ENCODE results near the gene SPACA4.

SPACA4 gene

DNA sequence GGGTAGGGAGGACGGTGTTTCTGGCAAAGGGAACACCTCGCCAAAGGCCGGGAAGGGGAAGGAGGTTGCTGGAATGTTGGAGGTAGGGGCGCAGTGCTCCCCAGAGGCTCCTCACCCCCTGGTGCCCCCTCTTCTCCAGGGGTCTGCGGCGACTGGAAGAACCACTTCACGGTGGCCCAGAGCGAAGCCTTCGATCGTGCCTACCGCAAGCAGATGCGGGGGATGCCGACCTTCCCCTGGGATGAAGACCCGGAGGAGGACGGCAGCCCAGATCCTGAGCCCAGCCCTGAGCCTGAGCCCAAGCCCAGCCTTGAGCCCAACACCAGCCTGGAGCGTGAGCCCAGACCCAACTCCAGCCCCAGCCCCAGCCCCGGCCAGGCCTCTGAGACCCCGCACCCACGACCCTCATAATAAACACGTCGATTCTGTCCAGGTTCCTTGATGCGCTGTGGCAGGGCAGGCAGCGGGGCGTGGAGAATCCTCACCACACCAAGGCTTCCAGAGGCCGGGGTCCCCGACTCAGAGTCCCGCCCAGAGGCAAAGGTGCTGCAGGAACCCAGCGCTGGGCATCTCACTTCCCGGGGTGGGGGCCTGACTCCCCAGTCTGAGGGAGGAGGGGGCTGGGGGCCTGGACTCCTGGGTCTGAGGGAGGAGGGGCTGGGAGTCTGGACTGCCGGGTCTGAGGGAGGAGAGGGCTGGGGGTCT lies 7.4 kb upstream of the SPACA4 start:
- no peak for DNase-seq

DNA sequence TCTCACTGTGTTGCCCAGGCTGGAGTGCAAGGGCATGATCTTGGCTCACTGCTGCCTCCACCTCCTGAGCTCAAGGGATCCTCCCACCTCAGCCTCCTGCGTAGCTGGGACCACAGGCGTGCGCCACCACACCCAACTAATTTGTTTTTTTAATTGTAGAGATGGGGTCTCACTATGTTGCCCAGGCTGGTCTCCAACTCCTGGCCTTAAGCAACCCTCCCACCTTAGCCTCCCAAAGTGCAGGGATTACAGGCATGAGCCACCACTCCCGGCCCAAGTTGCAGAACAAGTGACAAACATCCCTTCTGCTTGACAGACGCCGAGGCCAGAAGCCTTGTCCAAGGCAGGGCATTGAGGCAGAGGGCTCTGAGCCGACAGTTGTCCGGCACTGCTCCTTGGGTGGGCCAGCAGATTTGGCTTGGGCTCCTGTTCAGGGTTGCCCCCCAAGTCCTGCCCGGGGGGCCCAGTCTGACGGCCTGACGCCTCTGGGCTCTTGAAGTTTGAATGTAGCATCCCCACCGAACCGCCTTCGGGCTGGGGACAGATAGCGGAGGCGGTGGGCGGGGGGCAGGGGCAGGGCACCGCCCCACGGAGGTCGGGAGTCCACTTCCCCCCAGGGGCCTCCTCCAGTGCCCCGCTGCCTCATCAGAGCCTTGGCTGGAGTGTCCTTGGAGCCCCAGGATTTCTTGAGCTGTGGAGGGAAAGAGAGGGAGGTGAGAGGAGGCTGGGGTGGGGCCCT lies 5.7 kb upstream of the SPACA4 start:
- DNase-seq = no peak

DNA sequence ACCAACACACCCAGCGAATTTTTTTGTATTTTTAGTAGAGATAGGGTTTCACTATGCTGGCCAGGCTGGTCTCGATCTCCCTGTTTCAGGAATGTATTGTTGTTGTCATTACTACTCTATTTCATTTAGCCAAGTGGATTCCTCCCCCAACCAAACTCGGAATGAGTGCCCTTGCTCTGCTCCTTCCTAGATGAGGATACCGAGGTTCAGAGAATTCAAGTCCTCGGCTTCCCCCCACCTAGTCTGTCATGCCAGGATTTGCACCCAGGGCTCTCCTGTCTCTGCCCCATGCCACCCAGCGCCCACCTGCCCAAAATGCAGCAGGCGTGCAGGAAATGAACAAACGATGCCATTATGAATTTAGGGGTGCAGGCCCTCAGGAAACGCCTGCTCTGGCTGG lies 3.5 kb upstream of the SPACA4 start:
- no peak for DNase-seq

DNA sequence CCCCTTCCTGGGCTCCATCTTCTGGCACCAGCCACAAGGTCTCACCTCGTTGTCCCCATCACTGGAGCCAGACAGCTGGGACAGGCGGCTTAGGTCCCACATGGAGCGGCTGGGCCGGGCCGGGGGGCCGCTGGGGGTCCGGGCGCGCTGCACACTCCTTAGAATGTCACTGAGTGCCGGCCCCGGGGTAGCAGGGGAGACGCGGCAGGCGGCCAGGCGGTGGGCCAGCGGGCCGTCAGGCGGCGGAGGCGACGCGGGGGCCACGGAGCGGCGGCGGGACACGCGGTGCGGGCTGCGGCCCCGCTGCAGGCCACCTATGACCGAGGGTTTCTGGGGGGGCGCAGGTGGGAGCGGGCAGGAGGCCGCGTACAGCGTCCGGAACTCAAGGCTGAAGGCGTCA lies 3.1 kb upstream of the SPACA4 start:
- DNase-seq = no peak

DNA sequence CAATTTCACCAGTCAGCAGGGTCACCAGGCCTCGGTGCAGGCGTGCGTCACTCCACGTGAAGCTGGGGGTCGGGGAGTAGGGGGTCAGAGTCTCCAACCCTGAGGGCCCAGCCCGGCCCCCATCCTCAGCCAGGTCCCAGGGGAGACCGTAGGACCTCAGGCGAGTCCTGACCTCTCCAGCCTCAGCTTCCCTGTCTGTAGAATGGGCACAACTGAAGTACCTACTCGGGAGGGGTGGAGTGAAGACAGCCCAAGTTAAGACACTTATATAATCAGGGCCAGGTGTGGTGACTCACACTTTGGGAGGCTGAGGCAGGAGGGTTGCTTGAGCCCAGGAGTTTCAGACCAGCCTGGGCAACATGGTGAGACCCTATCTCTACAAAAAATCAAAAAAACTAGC lies 2.7 kb upstream of the SPACA4 start:
- no peak for DNase-seq

DNA sequence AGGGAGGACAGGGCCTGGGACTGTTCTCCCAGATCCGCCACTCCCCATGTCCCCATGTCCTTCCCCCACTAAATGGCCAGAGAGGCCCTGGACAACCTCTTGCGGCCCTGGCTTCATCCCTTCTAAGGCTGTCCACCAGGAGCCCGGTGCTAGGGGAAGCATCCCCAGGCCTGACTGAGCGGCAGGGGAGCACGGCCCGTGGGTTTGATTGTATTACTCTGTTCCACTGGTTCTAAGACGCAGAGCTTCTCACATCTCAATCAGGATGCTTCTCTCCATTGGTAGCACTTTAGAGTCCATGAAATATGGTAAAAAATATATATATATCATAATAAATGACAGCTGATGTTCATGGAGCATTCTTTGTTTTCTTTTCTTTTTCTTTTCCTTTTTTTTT lies 815 bp downstream of the SPACA4 start:
- no peak for DNase-seq

DNA sequence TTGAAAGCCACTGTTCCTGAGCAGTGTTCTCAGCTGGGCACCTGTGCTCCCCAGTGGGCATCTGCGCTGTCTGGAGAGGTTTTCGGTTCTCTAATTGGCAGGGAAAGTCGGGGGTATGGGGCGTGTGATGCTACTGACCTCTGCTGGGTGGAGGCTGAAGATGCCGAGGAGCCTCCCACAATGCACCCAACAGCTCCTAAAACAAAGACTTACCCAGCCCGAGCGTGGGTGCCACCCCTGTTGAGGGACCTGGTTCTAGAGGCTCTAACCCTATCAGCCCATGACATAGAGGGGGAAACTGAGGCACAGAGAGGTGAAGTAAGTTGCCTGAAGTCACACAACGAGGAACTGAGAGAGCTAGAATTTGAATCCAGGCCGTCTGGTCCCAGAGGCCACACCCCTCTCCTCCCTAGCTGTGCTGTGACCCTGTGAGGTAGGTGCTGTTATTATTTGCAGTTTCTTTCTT lies 2.3 kb downstream of the SPACA4 start:
- peak; percentile 15 to 68 (median 40) for DNase-seq

DNA sequence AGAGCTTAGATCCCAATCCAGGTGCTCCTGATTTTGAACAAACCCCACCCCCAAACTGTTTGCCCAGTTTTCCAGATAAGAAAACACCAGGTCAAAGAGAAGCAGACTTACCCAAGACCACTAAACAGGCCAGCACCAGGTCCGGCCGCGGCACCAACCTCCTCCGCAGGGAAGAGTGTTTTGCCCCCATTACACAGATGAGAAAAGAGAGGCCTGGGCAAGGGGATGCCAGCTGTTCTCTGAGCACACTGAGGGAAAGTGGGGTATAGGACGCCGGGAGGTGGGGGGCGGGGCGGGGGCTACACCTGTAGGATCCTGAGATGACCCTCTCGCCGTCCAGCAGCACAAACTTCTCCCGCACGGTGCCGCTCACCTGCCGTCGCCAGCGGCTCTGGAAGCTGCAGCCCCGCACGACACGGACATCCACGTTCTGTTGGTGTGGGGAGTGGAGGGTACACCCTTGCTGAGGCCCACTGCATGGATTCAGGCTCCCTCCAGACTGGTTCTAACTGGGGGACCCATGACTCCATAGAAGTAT lies 3.1 kb downstream of the SPACA4 start:
- DNase-seq = no peak

DNA sequence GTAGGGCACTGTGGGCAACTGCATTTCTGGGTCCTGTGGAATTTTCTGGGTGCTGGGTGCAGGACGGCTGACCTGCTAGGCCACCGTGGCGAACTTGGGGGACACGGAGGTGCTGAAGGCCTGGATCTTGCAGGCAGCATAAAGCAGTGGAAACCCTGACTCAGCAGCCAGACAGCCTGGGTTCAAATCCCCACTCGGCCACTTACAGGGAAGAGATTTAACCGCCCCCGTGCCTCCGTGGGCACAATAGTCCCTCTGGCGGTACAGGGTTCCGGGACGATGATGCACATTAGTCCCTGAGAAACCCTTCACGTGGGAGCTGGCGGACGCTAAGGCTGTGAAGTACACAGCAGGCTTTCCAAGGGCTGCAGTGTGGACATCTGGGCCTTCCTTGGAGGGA lies 5.3 kb downstream of the SPACA4 start:
- DNase-seq = no peak

DNA sequence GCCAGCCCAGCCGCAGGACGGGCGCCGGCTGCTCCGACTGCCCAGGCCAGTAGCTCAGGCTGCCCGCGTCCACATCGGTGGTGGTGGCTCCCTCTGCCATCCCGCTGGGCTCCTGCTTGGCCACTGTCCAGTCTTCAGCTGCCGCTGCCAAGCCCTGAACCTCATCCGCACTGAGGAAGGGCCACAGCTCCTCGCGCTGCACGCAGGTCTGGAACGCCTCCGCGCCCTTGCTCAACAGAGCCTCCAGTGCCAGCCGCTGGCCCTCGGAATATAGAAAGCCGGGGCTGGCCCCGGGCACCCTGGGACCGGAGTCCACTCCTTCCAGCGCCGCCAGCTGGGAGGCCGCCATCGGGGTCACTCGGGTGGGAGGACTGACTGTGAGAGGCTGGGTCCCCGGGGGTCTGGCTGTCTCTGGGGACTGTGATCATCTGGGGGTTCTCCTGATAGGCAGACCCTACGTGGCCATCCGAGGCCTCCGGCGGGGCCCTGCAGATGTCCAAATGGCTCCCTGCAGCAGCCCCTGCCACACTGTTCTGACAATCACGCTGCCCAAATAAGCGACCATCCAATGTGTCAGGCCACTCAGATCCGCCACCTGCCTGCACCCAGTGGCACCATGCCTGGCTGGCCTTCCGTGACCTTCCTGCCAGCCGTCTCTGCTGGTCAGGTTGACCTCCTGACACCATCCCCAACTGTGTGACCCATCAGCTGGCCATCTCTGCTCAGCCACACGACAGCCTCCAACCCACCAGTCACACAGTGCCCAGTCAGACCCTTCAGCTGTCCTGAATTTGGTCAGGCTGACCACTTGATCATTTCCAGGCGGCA lies 6.7 kb downstream of the SPACA4 start:
- no peak for DNase-seq

DNA sequence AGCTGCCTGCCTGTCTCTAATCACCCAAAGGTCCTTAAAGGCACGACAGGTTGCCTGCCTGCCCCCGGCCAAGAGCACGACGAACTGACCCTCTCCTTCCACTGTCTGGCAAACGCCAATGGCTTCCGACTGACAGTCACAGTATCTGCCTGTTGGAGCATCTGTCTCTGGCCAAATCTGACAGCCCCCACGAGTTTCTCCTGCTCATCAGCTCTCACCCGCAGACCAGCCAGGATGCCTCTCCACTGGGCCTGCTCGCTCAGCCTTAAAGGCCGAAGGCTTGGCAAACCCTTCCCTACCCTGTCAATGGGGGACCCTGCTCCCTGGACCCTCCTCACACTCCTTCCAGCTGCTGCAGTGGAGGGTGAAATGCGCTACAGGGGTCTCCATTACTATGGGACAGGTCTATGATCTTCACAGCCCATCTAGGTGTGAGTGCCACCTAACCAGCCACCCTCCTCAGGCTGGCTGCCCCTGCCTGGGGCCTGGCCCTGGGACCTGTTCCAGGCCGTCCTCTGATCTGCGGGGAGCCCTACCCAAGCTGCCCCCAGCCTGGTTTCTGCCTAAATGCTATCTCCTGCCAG lies 7.4 kb downstream of the SPACA4 start:
- no peak for DNase-seq

DNA sequence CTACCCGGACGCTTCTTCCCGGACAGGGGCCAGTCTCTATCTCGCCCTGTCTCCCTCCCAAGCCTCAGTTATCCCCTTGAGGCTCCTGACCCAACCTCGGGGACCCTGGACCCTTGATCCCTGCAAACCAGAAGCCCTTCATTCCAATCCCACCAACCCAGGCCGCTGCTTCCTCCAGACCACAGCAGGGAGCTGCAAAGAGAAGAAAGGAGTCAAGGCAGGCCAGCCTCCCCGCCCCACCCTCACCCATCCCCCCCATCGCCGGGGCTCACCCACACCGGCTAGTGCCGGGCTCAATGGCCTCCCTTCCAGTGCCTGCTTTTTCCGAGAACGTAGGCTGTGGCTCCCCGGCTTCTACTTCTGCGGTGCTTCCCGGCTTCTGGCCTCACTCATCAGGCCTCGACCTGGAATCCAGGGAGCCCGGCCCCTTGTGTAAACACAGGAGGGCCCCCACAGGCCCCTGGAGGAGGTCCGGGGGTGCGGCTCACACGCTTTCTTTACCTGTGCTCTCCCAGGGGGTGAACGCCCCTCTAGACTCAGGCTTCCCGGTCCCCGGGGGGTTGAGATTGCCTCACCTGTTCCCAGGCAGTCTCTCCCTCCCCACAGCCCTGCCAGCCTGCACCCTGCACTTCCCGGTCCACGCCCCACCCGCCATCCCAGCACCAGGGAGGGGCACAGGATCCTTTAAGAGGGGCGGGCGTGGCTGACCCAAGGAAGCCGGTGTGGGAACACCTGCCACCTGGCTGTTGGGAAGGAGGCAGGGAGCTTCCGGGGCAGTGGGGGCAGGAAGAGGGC lies 8.1 kb downstream of the SPACA4 start, which contains the start of gene FAM83E:
TSS of gene FAM83E (minus strand) at position 641 of the 795 bp plus-strand sequence. CDS start 1,704 bp downstream, outside the sequence.
- peak; percentile 81 to 91 (median 85) for DNase-seq

DNA sequence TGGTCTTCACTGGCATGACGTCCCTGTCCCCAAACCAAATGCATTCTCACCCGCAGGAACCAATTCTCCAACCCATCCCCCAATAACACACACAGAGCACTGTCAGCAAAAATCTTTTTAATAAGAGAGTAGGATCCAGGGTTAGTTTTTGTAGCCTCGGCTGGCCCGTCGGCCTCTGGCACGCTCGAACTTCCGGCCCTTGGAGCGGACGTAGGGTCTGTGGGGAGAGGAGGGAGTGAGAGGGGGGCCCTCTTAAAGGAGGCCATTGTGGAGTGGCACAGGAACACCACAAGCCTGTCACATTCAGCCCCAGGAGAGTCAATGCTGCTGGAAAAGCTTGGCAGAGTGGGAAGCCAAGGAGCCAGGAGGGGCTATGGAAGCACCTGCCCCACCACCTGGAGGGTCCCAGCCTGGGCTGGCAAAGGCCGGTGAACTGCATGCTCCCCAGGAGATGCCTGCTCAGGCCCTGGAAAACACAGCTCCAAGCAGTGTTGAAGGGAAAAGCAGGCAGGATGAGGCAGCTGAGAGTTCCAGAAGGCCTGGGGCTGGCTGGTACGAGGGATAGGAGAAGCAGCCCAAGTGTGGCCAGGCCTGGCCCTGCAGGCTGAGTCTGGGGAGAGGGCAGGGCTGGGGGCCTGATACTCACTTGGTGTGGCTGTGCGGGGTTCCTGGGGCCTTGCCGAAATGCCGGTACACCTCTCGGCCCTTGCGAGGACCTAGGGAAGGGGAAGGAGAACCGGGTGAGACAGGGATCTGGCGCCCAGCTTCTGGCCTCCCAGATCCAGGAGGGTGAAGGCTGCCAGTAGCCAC lies 8.9 kb downstream of the SPACA4 start:
- DNase-seq = no peak

DNA sequence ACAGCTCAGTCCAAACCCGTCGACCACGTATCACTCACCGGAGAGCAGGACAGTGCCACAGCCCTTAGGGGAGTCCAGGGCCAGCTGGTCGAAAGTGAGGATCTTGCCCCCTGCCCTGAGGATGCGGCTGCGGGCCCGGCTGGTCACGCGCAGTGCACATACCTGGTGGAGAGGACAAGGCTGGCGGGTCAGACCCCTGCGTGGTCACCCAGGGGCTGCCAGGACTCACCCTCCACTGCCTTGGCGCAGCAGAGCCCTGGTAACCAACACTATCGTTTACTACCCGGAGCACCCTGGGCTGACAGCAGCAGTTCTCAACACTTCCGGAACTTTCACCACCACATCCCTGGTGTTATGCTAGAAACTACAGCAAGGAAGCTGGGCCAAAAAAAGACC lies 9.5 kb downstream of the SPACA4 start:
- peak in 1 of 3 experiments; percentile 11 for DNase-seq

DNA sequence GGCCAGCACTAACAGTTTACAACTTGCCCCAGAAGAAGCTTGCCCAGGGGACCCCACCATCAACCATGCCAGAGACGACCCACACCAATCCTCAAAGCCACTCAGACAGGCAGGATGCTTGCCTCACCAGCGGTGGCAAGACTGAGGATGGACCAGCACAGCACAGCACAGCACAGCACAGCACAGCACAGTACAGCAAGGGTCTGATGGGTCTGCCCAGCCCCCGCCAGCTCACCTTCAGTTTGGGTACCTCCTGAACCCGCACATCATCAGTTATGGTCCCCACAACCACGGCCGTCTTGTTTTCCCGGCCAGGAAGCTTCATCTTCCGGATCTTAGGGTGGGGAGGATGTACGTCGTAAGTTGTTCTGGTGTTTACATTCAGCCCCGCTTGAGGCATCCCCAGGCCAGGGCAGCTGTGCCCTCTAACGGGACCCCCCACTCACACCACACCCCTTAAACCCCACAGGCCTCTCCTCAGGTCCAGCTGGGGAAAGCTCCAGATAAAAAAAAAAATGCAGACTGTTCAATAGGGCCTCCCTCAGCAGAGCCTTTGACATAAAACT lies 10.0 kb downstream of the SPACA4 start:
- DNase-seq = peak in 1 of 3 experiments; percentile 7

DNA sequence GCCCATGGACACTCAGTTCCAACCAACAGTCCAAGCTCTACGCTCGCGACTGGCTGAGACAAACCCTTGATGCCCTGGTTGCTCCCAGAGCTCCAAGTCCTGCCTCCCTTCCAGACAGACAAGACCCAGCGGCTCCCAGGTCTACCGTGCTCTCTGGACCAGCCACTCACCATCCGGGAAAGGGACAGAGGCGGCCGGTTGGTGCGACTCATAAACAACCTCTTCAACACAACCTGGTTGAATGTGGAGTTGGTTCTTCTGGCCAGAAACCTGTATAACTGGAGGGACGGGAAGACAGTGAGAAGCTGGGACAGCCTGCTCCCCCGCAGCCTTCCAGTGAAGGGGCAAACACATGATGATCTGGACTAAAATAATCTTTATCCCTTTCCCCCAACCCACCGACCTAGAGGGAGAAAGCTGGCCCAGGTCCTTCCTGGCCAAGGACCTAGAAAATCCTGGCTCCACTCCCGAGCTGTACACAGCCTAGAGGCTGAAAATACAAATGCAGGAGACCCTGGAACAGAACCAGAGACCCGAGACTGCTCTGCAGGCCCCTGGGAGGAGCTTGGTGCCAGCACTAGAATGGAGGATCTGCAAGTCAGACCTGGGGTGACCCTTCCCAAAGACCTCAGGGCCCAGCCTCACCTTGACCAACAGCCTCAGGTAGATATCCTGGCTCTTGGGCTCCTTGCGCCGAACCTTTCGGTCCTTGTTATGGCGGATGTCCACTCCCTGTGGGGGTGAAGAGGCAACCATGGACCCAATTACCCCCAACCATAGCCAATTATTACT lies 10.8 kb downstream of the SPACA4 start:
- DNase-seq = no peak

DNA sequence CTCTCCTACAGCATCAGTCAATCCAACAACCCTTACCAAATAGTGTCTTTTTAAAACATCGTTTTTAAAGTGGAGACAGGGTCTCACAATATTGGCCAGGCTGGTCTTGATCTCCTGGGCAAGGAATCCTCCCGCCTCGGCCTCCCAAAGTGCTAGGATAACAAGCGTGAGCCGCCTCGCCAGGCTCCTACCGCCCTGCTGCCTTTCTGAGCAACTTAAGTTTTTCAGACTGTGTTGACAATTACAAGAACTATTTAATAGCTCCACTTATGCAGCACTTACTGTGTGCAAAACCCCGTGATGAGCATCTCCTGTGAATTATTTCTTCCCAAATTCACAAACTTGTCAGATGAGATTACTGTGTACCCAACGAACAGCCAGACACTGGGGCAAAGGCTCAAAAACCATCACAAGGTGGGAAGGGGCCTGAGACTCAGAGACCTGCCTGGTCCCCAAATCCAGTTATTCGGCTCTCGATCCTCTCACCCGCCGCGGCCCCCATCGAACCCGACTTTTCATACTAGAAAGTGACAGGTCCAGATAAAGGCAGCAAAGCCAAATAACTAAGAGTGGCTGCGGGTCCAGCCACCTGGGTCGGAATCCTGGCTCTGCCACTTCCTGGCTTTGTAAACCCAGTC lies 11.9 kb downstream of the SPACA4 start:
- DNase-seq = no peak

DNA sequence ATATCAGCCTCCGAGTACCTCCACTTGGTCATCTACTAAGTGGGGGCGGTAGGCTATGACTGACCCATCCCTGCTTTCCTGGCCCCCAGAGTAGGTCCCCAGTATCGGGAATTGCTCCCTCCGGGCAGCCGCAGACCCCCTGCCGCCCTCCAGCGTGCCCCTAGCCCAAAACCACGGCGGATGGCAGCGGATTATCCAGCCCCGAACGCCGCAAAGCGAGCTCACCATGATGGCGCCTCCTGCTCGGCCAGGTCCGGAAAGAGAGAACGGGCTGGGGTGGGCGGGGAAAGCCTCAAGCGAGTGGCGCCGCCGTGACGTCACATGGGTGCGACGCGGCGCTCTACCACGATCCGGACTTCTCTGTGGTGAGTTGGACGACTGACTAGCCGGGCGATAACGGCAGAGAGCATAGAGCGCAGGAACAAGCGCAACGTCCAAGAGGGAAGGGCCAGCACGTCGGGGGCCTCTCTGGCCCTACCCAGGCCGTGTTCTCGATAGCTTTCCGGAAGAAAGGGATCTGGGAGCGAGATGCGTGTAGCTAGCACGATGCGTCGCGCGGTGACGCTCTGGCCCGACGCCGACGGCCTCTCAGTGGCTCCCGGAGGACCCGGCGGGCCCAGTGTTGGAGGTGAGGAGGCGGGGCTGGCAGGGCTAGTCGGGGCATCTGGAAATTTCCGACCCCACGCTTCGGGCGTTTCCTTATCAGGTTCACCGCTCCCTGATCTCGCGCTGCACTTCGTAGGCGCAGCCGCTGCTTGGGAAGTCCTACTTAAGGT lies 12.6 kb downstream of the SPACA4 start, which contains the start of the genes RPL18 and SPHK2:
TSS of gene RPL18 (minus strand) at position 263 of the 776 bp plus-strand sequence. CDS start at position 228, 35 bp downstream.
TSS of gene SPHK2 (plus strand) at position 591 of the 776 bp plus-strand sequence. CDS start 1,009 bp downstream, outside the sequence.
- DNase-seq = peak; percentile 97 to 99 (median 99)

Data from NCI-H1417 (cell line).